CD4-positive, alpha-beta T cell (primary cell): ENCODE measurements around the gene CATSPERE. TPM values are rescaled to one million over a fixed set of nuclear protein-coding genes. Genes with fewer than 3 reads are reported as not detected.

ENCODE experiments used
- ATAC-seq: fragments of 200-7000 bp; cut with Tn5 transposase; one replicate; pipeline ENCODE4 v1.10.0; 2022; ENCODE audit warnings: mild to moderate bottlenecking; ENCODE audit not compliant: poor library complexity
- CTCF ChIA-PET: fragments of 350-600 bp; sonication (Branson Sonifier 250); formaldehyde crosslinking; loops from one replicate; lab custom pipeline; 2021; ENCODE audit warnings: antibody characterized with exemption, inconsistent platforms; lab: Charles Lee
- POLR2A ChIA-PET: fragments of 350-600 bp; sonication (Branson Sonifier 250); formaldehyde crosslinking; loops from one replicate; lab custom pipeline; 2021; ENCODE audit warnings: antibody characterized with exemption, inconsistent platforms; lab: Charles Lee
- DNase-seq, 14 experiments: peaks; one replicate each; pipeline ENCODE4 v3.0.0-alpha.2; 2013 to 2020; ENCODE audit warnings: mixed read lengths in 2 of 14
- H3K27ac ChIP-seq, 2 donors: one replicate each; pipeline versions ENCODE4 v1.5.1 to v1.7.0; 2013; ENCODE audit warnings: low read length in 2 of 2, low read depth in 1 of 2, mild to moderate bottlenecking in 1 of 2
- H3K27me3 ChIP-seq, 2 experiments: 1 replicate in 1 of 2; 2 replicates in 1 of 2; pipeline versions ENCODE4 v1.6.1 to v1.7.0; 2013; ENCODE audit warnings: low read length in 2 of 2, control low read depth in 1 of 2, mild to moderate bottlenecking in 1 of 2, moderate library complexity in 1 of 2; ENCODE audit not compliant: insufficient read depth in 2 of 2, control insufficient read depth in 1 of 2
- H3K36me3 ChIP-seq: one replicate; pipeline ENCODE4 v1.6.1; 2013; ENCODE audit warnings: low read length, control low read depth; ENCODE audit not compliant: insufficient read depth
- H3K4me1 ChIP-seq: one replicate; pipeline ENCODE4 v1.6.1; 2013; ENCODE audit warnings: low read length, control low read depth; ENCODE audit not compliant: insufficient read depth
- H3K4me3 ChIP-seq: one replicate; pipeline ENCODE4 v1.5.1; 2013; ENCODE audit warnings: mild to moderate bottlenecking, low read length, moderate library complexity
- H3K9me3 ChIP-seq, 2 experiments: 1 replicate in 1 of 2; 2 replicates in 1 of 2; pipeline versions ENCODE4 v1.6.1 to v1.7.0; 2013; ENCODE audit warnings: low read length in 2 of 2, mild to moderate bottlenecking in 2 of 2, control low read depth in 1 of 2, moderate library complexity in 1 of 2; ENCODE audit not compliant: control insufficient read depth in 1 of 2, insufficient read depth in 1 of 2
- H3K27ac Mint-ChIP-seq: one replicate; pipeline ENCODE4 v1.8.0; 2020; ENCODE audit warnings: mixed read lengths
- H3K27me3 Mint-ChIP-seq: one replicate; pipeline ENCODE4 v1.8.0; 2021; ENCODE audit warnings: mixed read lengths
- H3K36me3 Mint-ChIP-seq: one replicate; pipeline ENCODE4 v1.8.0; 2021; ENCODE audit warnings: low read depth, mixed read lengths
- H3K4me1 Mint-ChIP-seq: one replicate; pipeline ENCODE4 v1.8.0; 2021; ENCODE audit warnings: low read depth, mixed read lengths
- H3K4me3 Mint-ChIP-seq: one replicate; pipeline ENCODE4 v1.8.0; 2020; ENCODE audit warnings: mild to moderate bottlenecking, mixed read lengths
- H3K9me3 Mint-ChIP-seq: one replicate; pipeline ENCODE4 v1.8.0; 2020; ENCODE audit warnings: mixed read lengths
- intact Hi-C, 2 experiments: fragments of 100-400 bp; cut with DNase I in 1 of 2; cut with micrococcal nuclease in 1 of 2; formaldehyde crosslinking; loops; one replicate each; pipeline versions ENCODE4 v1.15.1 to v1.9.0; 2023 to 2025; cut with DNase I, micrococcal nuclease
- total RNA-seq, 174 experiments: library from RNA in 2 of 174; stranded (reverse) in 2 of 174; gene quantifications; one replicate each; pipeline ENCODE4 v1.2.3 and lab custom pipeline; 2021 to 2026
- TF ChIP-seq, protein P1 (sequence below): fragments of 200-600 bp; IDR thresholded peaks from one replicate; pipeline ENCODE4 v1.8.0; 2022; ENCODE audit warnings: antibody characterized with exemption, mild to moderate bottlenecking

CATSPERE gene
- total RNA-seq, 2 experiments from 2014 or later: 0.91 to 1.4 TPM

DNA sequence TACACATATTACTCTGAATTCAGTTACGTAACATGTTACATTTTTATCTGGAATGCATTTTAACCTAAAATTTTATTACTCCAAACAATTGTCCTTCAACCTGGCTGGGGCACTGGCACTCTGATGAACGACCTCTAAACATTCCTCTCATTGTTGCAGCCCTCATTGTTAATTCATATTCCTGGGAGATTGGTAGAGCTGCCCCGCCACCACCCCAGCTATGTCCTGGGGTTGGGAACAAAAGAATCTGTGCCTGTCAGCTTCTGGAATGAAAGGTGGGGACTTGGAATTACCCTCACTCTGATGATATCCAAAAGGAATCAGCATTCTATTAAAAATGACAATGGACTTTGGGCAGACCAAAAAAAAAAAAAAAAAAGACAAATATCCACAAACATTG lies 153.8 kb downstream of the CATSPERE start:
- no peaks in the 10 kb centered on the region for H3K9me3 Mint-ChIP-seq
- ChIA-PET CTCF (interaction anchor here (1.2 kb wide), 1 partner anchor 11 kb away, joined by 4 read pairs; no protein-coding TSS in a partner anchor), POLR2A (no interaction called here)
- H3K4me3 ChIP-seq: no peak overlapping the region
- H3K4me1 Mint-ChIP-seq: no peaks in the 10 kb centered on the region
- no peak overlapping the region for H3K27ac Mint-ChIP-seq
- no peaks in the 10 kb centered on the region for H3K27me3 ChIP-seq
- no peak for DNase-seq
- no peaks in the 10 kb centered on the region for H3K36me3 ChIP-seq
- intact Hi-C loops: no loop called here
- TF ChIP-seq, protein P1, sequence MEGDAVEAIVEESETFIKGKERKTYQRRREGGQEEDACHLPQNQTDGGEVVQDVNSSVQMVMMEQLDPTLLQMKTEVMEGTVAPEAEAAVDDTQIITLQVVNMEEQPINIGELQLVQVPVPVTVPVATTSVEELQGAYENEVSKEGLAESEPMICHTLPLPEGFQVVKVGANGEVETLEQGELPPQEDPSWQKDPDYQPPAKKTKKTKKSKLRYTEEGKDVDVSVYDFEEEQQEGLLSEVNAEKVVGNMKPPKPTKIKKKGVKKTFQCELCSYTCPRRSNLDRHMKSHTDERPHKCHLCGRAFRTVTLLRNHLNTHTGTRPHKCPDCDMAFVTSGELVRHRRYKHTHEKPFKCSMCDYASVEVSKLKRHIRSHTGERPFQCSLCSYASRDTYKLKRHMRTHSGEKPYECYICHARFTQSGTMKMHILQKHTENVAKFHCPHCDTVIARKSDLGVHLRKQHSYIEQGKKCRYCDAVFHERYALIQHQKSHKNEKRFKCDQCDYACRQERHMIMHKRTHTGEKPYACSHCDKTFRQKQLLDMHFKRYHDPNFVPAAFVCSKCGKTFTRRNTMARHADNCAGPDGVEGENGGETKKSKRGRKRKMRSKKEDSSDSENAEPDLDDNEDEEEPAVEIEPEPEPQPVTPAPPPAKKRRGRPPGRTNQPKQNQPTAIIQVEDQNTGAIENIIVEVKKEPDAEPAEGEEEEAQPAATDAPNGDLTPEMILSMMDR: no peak
- H3K9me3 ChIP-seq: no peaks in the 10 kb centered on the region
- no peaks in the 10 kb centered on the region for H3K36me3 Mint-ChIP-seq
- H3K4me1 ChIP-seq: no peaks in the 10 kb centered on the region
- no peak overlapping the region for H3K4me3 Mint-ChIP-seq
- H3K27ac ChIP-seq: no peak overlapping the region
- H3K27me3 Mint-ChIP-seq: no peaks in the 10 kb centered on the region
- ATAC-seq: no peak

DNA sequence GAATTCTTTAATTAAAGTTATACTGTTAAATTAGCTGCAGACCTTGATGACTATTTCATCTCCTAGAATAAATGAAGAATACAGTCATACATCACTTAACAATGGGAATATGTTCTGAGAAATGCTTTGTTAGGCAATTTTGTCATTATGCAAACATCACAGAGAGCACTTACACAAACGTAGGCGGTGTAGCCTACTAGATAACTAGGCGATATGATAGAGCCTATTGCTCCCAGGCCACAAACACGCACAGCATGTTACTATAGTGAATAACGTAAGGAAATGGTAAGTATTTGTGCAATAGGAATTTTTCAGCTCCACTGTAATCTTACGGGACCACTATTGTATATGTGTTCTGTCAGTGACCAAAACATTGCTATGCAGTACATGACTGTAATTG lies 154.2 kb downstream of the CATSPERE start:
- Mint-ChIP-seq H3K4me1 (no peaks in the 10 kb centered on the region), H3K36me3 (no peaks in the 10 kb centered on the region), H3K27me3 (no peaks in the 10 kb centered on the region), H3K9me3 (no peaks in the 10 kb centered on the region), H3K27ac (no peak overlapping the region), H3K4me3 (no peak overlapping the region)
- ChIA-PET CTCF (interaction anchor here (1.2 kb wide), 1 partner anchor 12 kb away, joined by 4 read pairs; no protein-coding TSS in a partner anchor), POLR2A (no interaction called here)
- Histone ChIP-seq H3K27ac (no peak overlapping the region), H3K9me3 (no peaks in the 10 kb centered on the region), H3K36me3 (no peaks in the 10 kb centered on the region), H3K27me3 (no peaks in the 10 kb centered on the region), H3K4me3 (no peak overlapping the region), H3K4me1 (no peaks in the 10 kb centered on the region)
- ATAC-seq (no peak), DNase-seq (no peak)
- intact Hi-C loops: no loop called here
- TF ChIP-seq, protein P1: no peak

GRCh38 chr1:244626709-244627108 lies 165.6 kb downstream of the CATSPERE start:
- Mint-ChIP-seq H3K27ac (no peak overlapping the region), H3K9me3 (peaks cover 3% of the 10 kb centered on the region), H3K4me3 (no peak overlapping the region), H3K4me1 (no peaks in the 10 kb centered on the region), H3K36me3 (no peaks in the 10 kb centered on the region), H3K27me3 (peaks cover 13% of the 10 kb centered on the region)
- no peaks in the 10 kb centered on the region for H3K9me3 ChIP-seq
- no peak for ATAC-seq
- intact Hi-C loops: no loop called here
- H3K4me3 ChIP-seq: no peak overlapping the region
- H3K27ac ChIP-seq: no peak overlapping the region
- no peaks in the 10 kb centered on the region for H3K27me3 ChIP-seq
- CTCF ChIA-PET: no interaction called here
- TF ChIP-seq, protein P1: no peak
- POLR2A ChIA-PET: interaction anchor here (0.7 kb wide), 1 partner anchor 16 kb away, joined by 3 read pairs; no protein-coding TSS in a partner anchor
- no peaks in the 10 kb centered on the region for H3K4me1 ChIP-seq
- no peaks in the 10 kb centered on the region for H3K36me3 ChIP-seq
- DNase-seq: no peak
